ENCODE results near the gene PIGV.

DNA sequence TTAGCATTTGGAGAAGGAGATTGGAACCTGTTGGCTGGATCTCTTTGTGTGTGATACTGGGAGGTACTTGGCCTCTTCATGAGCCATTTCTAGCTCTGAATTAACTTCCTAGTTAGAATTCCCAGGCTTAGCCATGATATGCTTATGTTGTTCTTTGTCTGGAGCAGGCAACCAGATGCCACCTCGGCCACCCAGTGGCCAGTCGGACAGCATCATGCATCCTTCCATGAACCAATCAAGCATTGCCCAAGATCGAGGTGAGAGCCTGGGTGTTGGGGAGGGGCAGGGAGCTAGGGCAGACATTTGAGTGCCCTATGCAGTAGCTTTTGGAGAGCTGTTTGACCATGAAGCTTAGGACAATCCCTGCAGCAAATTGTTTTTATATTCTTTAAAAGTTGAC, 26.5 kb upstream of the PIGV start:
- TF ChIP-seq CTCF (conservative IDR thresholded peaks at IDR 0.05) (no peak), ZFX (IDR thresholded peaks at IDR 0.05) (no peak)

Data from C4-2B (cell line).